Fibroblast of the conjunctiva (primary cell): ENCODE data around the gene PHLDB2.

Source experiments
- DNase-seq: peaks from one replicate; pipeline ENCODE4 v3.0.0-alpha.2; 2010; ENCODE audit warnings: low read depth

The PHLDB2 gene

GRCh38 chr3:111965484-111965883 is 106.4 kb downstream of the PHLDB2 start:
- no peak for DNase-seq

GRCh38 chr3:111967068-111967467 is 108.0 kb downstream of the PHLDB2 start:
- no peak for DNase-seq

- DNase-seq = peak; percentile 71
Measured at GRCh38 chr3:111967651-111968274, 108.7 kb downstream of the PHLDB2 start.

GRCh38 chr3:111968319-111969054 is 109.4 kb downstream of the PHLDB2 start:
- DNase-seq = no peak

- DNase-seq = no peak
Measured at GRCh38 chr3:111970376-111970775, 111.3 kb downstream of the PHLDB2 start.

GRCh38 chr3:111971533-111972130 is 112.6 kb downstream of the PHLDB2 start:
- DNase-seq = no peak

- DNase-seq = no peak
Measured at GRCh38 chr3:111972891-111973290, 113.8 kb downstream of the PHLDB2 start.

GRCh38 chr3:111975131-111975530 is 116.1 kb downstream of the PHLDB2 start:
- no peak for DNase-seq

- DNase-seq = no peak
Measured at GRCh38 chr3:111976254-111976653, 117.2 kb downstream of the PHLDB2 start.

- DNase-seq = peak; percentile 97
Measured at GRCh38 chr3:111978583-111979433, 119.7 kb downstream of the PHLDB2 start, which contains the start of gene ABHD10. Gene ABHD10, plus strand, starts transcription at chr3:111979026. Its CDS starts 36 bp downstream, at chr3:111979062.

GRCh38 chr3:111979434-111980038 is 120.5 kb downstream of the PHLDB2 start:
- DNase-seq = no peak

GRCh38 chr3:111980716-111981456 is 121.8 kb downstream of the PHLDB2 start:
- no peak for DNase-seq

- DNase-seq = no peak
Measured at GRCh38 chr3:111981457-111981763, 122.3 kb downstream of the PHLDB2 start.

- no peak for DNase-seq
Measured at GRCh38 chr3:111984636-111985298, 125.7 kb downstream of the PHLDB2 start.

GRCh38 chr3:111986800-111987199 is 127.7 kb downstream of the PHLDB2 start:
- no peak for DNase-seq

GRCh38 chr3:111989061-111989678 is 130.1 kb downstream of the PHLDB2 start:
- peak; percentile 68 for DNase-seq

- no peak for DNase-seq
Measured at GRCh38 chr3:111993038-111993437, 134.0 kb downstream of the PHLDB2 start.

GRCh38 chr3:111998636-111999483 is 139.8 kb downstream of the PHLDB2 start, which contains the start of gene TAGLN3:
Gene TAGLN3, plus strand, starts transcription at chr3:111998922. Its CDS starts 501 bp downstream, at chr3:111999423.
- DNase-seq = no peak
